K562 (cell line): ENCODE data around the gene DOLK. TPM values are rescaled to one million over a fixed set of nuclear protein-coding genes. Genes with fewer than 3 reads are reported as not detected.

Source experiments
- ATAC-seq: fragments of 200-7000 bp; cut with Tn5 transposase; 3 replicates; pipeline ENCODE4 v1.9.1; 2020; ENCODE audit warnings: moderate library complexity
- BruUV-seq: library from RNA; stranded (reverse); fragments of 400-500 nt; replicated peaks from 2 replicates; lab custom pipeline; 2021; lab: Mats Ljungman, UMichigan
- CTCF ChIA-PET: fragments of 300-600 bp; formaldehyde crosslinking; extraction: SDS; loops from one replicate; lab custom pipeline; 2021; ENCODE audit warnings: low intra/inter-chr PET ratio; lab: Yijun Ruan, JAX
- POLR2A ChIA-PET: fragments of 300-600, 350-650 bp; sonication (Branson Sonifier 250); formaldehyde crosslinking; extraction: SDS; loops from one replicate; lab custom pipeline; 2021; ENCODE audit warnings: antibody characterized with exemption, inconsistent platforms; lab: Yijun Ruan, JAX
- DNase-seq, 4 experiments: peaks; one replicate each; pipeline versions ENCODE4 v3.0.0 to v3.0.0-alpha.2; 2011 to 2018; ENCODE audit warnings: low spot score in 3 of 4, mixed read lengths in 3 of 4; ENCODE audit errors: extremely low read depth in 1 of 4
- FAIRE-seq: peaks from 2 replicates; lab custom pipeline; 2011; peaks lifted over from hg19 to GRCh38; lab: Jason Lieb, UNC
- H2AFZ ChIP-seq: 2 replicates; pipeline ENCODE4 v1.6.0; 2011; ENCODE audit warnings: low read depth, low read length, control low read depth, inconsistent platforms
- H3K27ac ChIP-seq: fragments of 200-600 bp; 3 replicates; pipeline ENCODE4 v1.8.0; 2011; ENCODE audit warnings: low read depth, mild to moderate bottlenecking, control low read depth, inconsistent platforms, low read length, moderate library complexity, mixed read lengths; ENCODE audit errors: extremely low read depth
- H3K27me3 ChIP-seq, 2 experiments: fragments of 300-600 bp in 1 of 2; 2 replicates in 1 of 2; 3 replicates in 1 of 2; pipeline versions ENCODE4 v1.6.0 to v1.8.0; 2011; ENCODE audit warnings: inconsistent platforms in 2 of 2, low read length in 2 of 2, mild to moderate bottlenecking in 1 of 2, mixed read lengths in 1 of 2, moderate library complexity in 1 of 2; ENCODE audit not compliant: control insufficient read depth in 2 of 2, insufficient read depth in 2 of 2
- H3K36me3 ChIP-seq: fragments of 300-600 bp; 3 replicates; pipeline ENCODE4 v1.8.0; 2011; ENCODE audit warnings: mild to moderate bottlenecking, low read length, inconsistent platforms; ENCODE audit not compliant: control insufficient read depth, insufficient read depth
- H3K4me1 ChIP-seq, 2 experiments: fragments of 200-600 bp in 1 of 2; replicated peaks in 1 of 2; 2 replicates in 1 of 2; 3 replicates in 1 of 2; pipeline versions ENCODE4 v1.5.1 to v1.8.0; 2011; ENCODE audit warnings: inconsistent platforms in 2 of 2, low read length in 2 of 2, mild to moderate bottlenecking in 1 of 2, mixed read lengths in 1 of 2, moderate library complexity in 1 of 2; ENCODE audit not compliant: control insufficient read depth in 2 of 2, insufficient read depth in 2 of 2
- H3K4me2 ChIP-seq: 2 replicates; pipeline ENCODE4 v1.6.1; 2011; ENCODE audit warnings: low read length, control low read depth, inconsistent platforms, mixed read lengths; ENCODE audit not compliant: insufficient read depth
- H3K4me3 ChIP-seq: fragments of 200-600 bp; sonication (generic), shearing (Covaris generic); 2 replicates; pipeline ENCODE4 v1.5.1; 2016; ENCODE audit warnings: control low read depth, inconsistent platforms
- H3K79me2 ChIP-seq: fragments of 200-600 bp; 3 replicates; pipeline ENCODE4 v1.8.0; 2011; ENCODE audit warnings: low read length, inconsistent platforms; ENCODE audit not compliant: control insufficient read depth, insufficient read depth
- H3K9ac ChIP-seq, 2 experiments: 2 replicates each; pipeline versions ENCODE4 v1.6.0 to v1.6.1; 2011; ENCODE audit warnings: low read depth in 2 of 2, low read length in 2 of 2, control low read depth in 1 of 2, inconsistent platforms in 1 of 2, mild to moderate bottlenecking in 1 of 2, mixed read lengths in 1 of 2; ENCODE audit not compliant: insufficient read depth in 1 of 2
- H3K9me1 ChIP-seq: one replicate; pipeline ENCODE4 v1.6.0; 2011; ENCODE audit warnings: inconsistent platforms, mild to moderate bottlenecking, low read length, moderate library complexity; ENCODE audit not compliant: control insufficient read depth, insufficient read depth
- H3K9me3 ChIP-seq: replicated peaks from 2 replicates; pipeline ENCODE4 v1.5.1; 2011; ENCODE audit warnings: low read depth, low read length, inconsistent platforms; ENCODE audit not compliant: control insufficient read depth, insufficient read depth
- H4K20me1 ChIP-seq: replicated peaks from 2 replicates; pipeline ENCODE4 v1.6.1; 2011; ENCODE audit warnings: low read length, inconsistent platforms, mixed read lengths; ENCODE audit not compliant: control insufficient read depth, insufficient read depth
- CBFB ChIP-seq: sonication (generic); formaldehyde crosslinking; IDR thresholded peaks from 2 replicates; pipeline ENCODE4 v1.4.0; 2020; ENCODE audit warnings: mild to moderate bottlenecking, missing genetic modification reagents
- CHD1 ChIP-seq: fragments of 200-600 bp; sonication (generic); IDR thresholded peaks from one replicate; pipeline ENCODE4 v1.6.1; 2012; ENCODE audit warnings: mild to moderate bottlenecking, moderate library complexity, low read length, inconsistent platforms
- CREB3 ChIP-seq: fragments of 450-650 bp; conservative IDR thresholded peaks from 2 replicates; pipeline ENCODE4 v1.6.1; 2016; ENCODE audit warnings: missing genetic modification characterization, low read depth, mild to moderate bottlenecking, missing compliant biosample characterization, moderate library complexity
- DDX20 ChIP-seq: fragments of 450-650 bp; IDR thresholded peaks from 2 replicates; pipeline ENCODE4 v1.6.1; 2016; ENCODE audit warnings: missing genetic modification characterization, low read depth, mild to moderate bottlenecking, missing compliant biosample characterization, moderate library complexity
- ELK1 ChIP-seq: sonication (generic); formaldehyde crosslinking; IDR thresholded peaks from 2 replicates; pipeline ENCODE4 v1.8.1; 2022; ENCODE audit warnings: missing genetic modification reagents
- KLF13 ChIP-seq: fragments of 450-650 bp; IDR thresholded peaks from 2 replicates; pipeline ENCODE4 v1.6.1; 2016; ENCODE audit warnings: missing genetic modification characterization, low read depth, mild to moderate bottlenecking, missing compliant biosample characterization, moderate library complexity, borderline replicate concordance
- MBD2 ChIP-seq: sonication (generic); IDR thresholded peaks from 2 replicates; pipeline ENCODE4 v1.6.1; 2016; ENCODE audit warnings: low read depth, borderline replicate concordance
- NFXL1 ChIP-seq: fragments of 450-650 bp; formaldehyde crosslinking; IDR thresholded peaks from 2 replicates; pipeline ENCODE4 v1.4.0; 2021; ENCODE audit warnings: mild to moderate bottlenecking
- PHF20 ChIP-seq: fragments of 450-650 bp; IDR thresholded peaks from 2 replicates; pipeline ENCODE4 v1.6.1; 2018; ENCODE audit not compliant: partially characterized antibody
- POLR2H ChIP-seq: IDR thresholded peaks from 2 replicates; pipeline ENCODE4 v1.6.1; 2016; ENCODE audit warnings: missing genetic modification characterization, low read depth, mild to moderate bottlenecking, control low read depth, missing compliant biosample characterization, moderate library complexity
- RBFOX2 ChIP-seq: fragments of 200-400 bp; formaldehyde crosslinking; IDR thresholded peaks from 2 replicates; pipeline ENCODE4 v1.6.1; 2017; ENCODE audit warnings: low read depth, mild to moderate bottlenecking, low read length, moderate library complexity
- STAT5A ChIP-seq: IDR thresholded peaks from 2 replicates; pipeline ENCODE4 v1.6.1; 2012; ENCODE audit warnings: low read length, inconsistent platforms, borderline replicate concordance
- TSC22D4 ChIP-seq: fragments of 450-650 bp; IDR thresholded peaks from 2 replicates; pipeline ENCODE4 v1.6.1; 2016; ENCODE audit warnings: missing genetic modification characterization, missing biosample characterization, control low read depth
- ZFPM2 ChIP-seq: fragments of 250-450 bp; sonication (Bioruptor Pico); IDR thresholded peaks from 2 replicates; pipeline ENCODE4 v1.5.1; 2022; ENCODE audit warnings: mild to moderate bottlenecking
- ZNF121 ChIP-seq: sonication (generic); formaldehyde crosslinking; conservative IDR thresholded peaks from 2 replicates; pipeline ENCODE4 v1.8.0; 2022; ENCODE audit warnings: missing genetic modification reagents
- ZNF146 ChIP-seq: IDR thresholded peaks from one replicate; pipeline ENCODE4 v1.6.1; 2018; ENCODE audit warnings: missing compliant biosample characterization; ENCODE audit not compliant: unreplicated experiment
- ZNF184 ChIP-seq: sonication (generic); formaldehyde crosslinking; IDR thresholded peaks from 2 replicates; pipeline ENCODE4 v1.5.0; 2020; ENCODE audit warnings: missing genetic modification reagents
- ZNF717 ChIP-seq: fragments of 250-450 bp; sonication (Bioruptor Pico); IDR thresholded peaks from 2 replicates; pipeline ENCODE4 v1.5.0; 2021
- WGBS: fragments of 100-300 bp; shearing (Covaris generic); methylation state at CpG from one replicate; pipeline ENCODE4 v1.1.6; 2016; ENCODE audit warnings: low coverage, mixed read lengths; ENCODE audit not compliant: insufficient coverage; ENCODE audit errors: missing lambda C conversion rate; 5-methylcytosine and 5-hydroxymethylcytosine counted together
- in situ Hi-C: fragments of 300-500 bp; cut with MboI; formaldehyde crosslinking; loops from 4 replicates; pipeline ENCODE4 v1.15.0; 2018; ENCODE audit warnings: inconsistent platforms, mixed read lengths
- intact Hi-C: fragments of 100-400 bp; cut with micrococcal nuclease; formaldehyde crosslinking; loops from 2 replicates; pipeline ENCODE4 v1.14.2; 2022
- polyA plus RNA-seq, 8 experiments: library from polyadenylated mRNA; depleted of rRNA in 4 of 8; stranded (reverse) in 5 of 8; unstranded in 3 of 8; fragments of >200 nt; fragmentation: Nextera tagmentation in 2 of 8; fragmentation: Illumina TruSeq in 1 of 8; extraction: Ambion mirVana in 2 of 8; extraction: Trizol in 1 of 8; gene quantifications; 2 replicates each; pipeline versions ENCODE4 v1.2.1 to v1.2.3, GENCODE V29; 2011 to 2014; ENCODE audit warnings: inconsistent platforms in 1 of 8, missing spikeins in 1 of 8
- total RNA-seq, 7 experiments: library from RNA; depleted of rRNA in 6 of 7; stranded (reverse); fragments of >200 nt in 6 of 7; fragmentation: Illumina TruSeq in 2 of 7; extraction: Trizol in 2 of 7; gene quantifications; 2 replicates each; pipeline versions ENCODE4 v1.2.1 to v1.2.3, GENCODE V29; 2011 to 2021; ENCODE audit warnings: low replicate concordance in 1 of 7
- TF ChIP-seq, protein P1 (sequence below): fragments of 450-650 bp; formaldehyde crosslinking; IDR thresholded peaks from 2 replicates; pipeline ENCODE4 v1.4.0; 2020; ENCODE audit warnings: mild to moderate bottlenecking, mixed read lengths

Gene DOLK
- total and polyA plus RNA-seq, 9 of the 15 experiments (the other 6 are each of a cell fraction or from before 2014, with no cell fraction given): 2.6 to 14.2 (median 11.7) TPM

DNA sequence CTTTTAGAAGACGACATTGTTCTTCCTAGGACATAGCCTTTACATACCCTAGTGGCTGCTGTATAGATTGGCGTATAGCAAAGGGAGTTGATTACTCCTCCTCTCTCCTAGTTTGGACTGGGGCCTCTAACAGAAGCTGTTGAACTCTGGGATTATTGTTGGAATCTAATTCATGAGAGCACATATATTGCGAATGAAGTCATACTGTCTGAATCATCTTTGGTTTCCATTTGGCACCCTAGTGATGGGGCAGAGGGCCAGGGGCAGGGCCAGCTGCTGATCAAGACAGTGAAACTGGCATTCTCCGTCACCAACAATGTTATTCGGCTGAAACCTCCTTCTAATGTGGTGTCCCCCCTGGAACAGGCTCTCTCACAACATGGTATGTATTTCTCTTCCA lies 40.4 kb upstream of the DOLK start (continued):
- TF ChIP-seq, protein P1, sequence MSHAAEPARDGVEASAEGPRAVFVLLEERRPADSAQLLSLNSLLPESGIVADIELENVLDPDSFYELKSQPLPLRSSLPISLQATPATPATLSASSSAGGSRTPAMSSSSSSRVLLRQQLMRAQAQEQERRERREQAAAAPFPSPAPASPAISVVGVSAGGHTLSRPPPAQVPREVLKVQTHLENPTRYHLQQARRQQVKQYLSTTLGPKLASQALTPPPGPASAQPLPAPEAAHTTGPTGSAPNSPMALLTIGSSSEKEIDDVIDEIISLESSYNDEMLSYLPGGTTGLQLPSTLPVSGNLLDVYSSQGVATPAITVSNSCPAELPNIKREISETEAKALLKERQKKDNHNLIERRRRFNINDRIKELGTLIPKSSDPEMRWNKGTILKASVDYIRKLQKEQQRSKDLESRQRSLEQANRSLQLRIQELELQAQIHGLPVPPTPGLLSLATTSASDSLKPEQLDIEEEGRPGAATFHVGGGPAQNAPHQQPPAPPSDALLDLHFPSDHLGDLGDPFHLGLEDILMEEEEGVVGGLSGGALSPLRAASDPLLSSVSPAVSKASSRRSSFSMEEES (CRISPR knock-in tag): no peak
- TF ChIP-seq CBFB (CRISPR knock-in tag) (no peak), POLR2H (tag) (no peak), DDX20 (no peak)

DNA sequence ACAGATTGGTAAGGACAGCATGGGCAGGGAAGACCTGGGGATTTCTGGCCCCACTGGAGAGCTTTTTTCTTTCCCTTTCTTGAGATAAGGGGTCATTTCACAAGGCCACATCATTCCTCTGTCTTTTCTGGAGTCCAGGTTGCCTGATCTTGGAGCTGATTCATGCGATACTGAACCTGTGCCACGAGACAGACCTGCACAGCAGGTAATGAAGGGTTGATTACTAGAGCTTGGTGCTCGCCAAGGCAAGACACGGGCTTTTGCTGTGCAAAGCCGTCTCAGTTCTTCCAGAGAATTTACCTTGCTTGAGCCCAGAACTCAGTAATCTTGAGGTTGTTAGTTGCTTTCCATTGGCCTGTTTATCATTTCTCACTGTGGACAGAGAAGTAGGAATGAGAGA lies 39.3 kb upstream of the DOLK start:
- in situ Hi-C loops: no loop called here
- Histone ChIP-seq H3K27ac (no peak overlapping the region), H3K9ac (no peak overlapping the region), H3K4me1 (no peaks in the 10 kb centered on the region), H3K79me2 (no peaks in the 10 kb centered on the region), H3K9me3 (no peaks in the 10 kb centered on the region), H3K36me3 (peaks cover 88% of the 10 kb centered on the region), H3K27me3 (no peaks in the 10 kb centered on the region), H3K4me3 (no peak overlapping the region), H2AFZ (no peak overlapping the region), H4K20me1 (no peaks in the 10 kb centered on the region), H3K9me1 (no peaks in the 10 kb centered on the region), H3K4me2 (no peak overlapping the region)
- intact Hi-C loops: no loop called here
- no peak for FAIRE-seq
- CTCF ChIA-PET: no interaction called here
- POLR2A ChIA-PET: interaction anchor here (0.7 to 1.0 kb wide), 2 partner anchors 35 to 38 kb away, joined by 3 read pairs; no protein-coding TSS in a partner anchor
- no peak for DNase-seq
- WGBS: 94% methylated on average over 5 of the region's 5 CpGs
- BruUV-seq: no TSS peak
- no peak for ATAC-seq
- TF ChIP-seq RBFOX2: no peak
- no peak for TF ChIP-seq PHF20
- no peak for TF ChIP-seq ZNF146 (CRISPR knock-in tag)
- TF ChIP-seq STAT5A: no peak
- no peak for TF ChIP-seq NFXL1
- TF ChIP-seq MBD2: no peak
- TF ChIP-seq TSC22D4 (tag): no peak
- TF ChIP-seq ZNF184 (CRISPR knock-in tag): no peak
- no peak for TF ChIP-seq KLF13 (tag)
- no peak for TF ChIP-seq CHD1
- no peak for TF ChIP-seq ELK1
- no peak for TF ChIP-seq ZNF121 (CRISPR knock-in tag)
- no peak for TF ChIP-seq CREB3 (tag)
- TF ChIP-seq ZNF717 (CRISPR knock-in tag): no peak
- TF ChIP-seq ZFPM2 (CRISPR knock-in tag): no peak
